Measurements from ENCODE around the gene USP33. TPM values are rescaled to one million over a fixed set of nuclear protein-coding genes. Genes with fewer than 3 reads are reported as not detected.

USP33 gene
- polyA plus RNA-seq, 1 of the 3 experiments (the other 2 are of a cell fraction): 26.3 TPM

GRCh38 chr1:77682460-77683159 lies 77.0 kb downstream of the USP33 start, which contains the start of gene ZZZ3:
Gene ZZZ3 (minus strand): TSS chr1:77682658. CDS start chr1:77633354, 49,304 bp downstream.
- Histone ChIP-seq H3K9ac (peak within 1 kb of the TSS; percentile 88), H3K36me3 (replicated peaks in 1 of 2; ENCODE audit: control insufficient read depth in 1 of 2, insufficient read depth in 2 of 2, low read length in 1 of 2) (peaks cover 0 to 6% of the 10 kb centered on the region in 2 experiments), H3F3A (replicated peaks; ENCODE audit: insufficient read depth) (peaks cover 22% of the 10 kb centered on the region), H2AFZ (ENCODE audit: low read depth) (peak within 1 kb of the TSS; percentile 94), H4K20me1 (ENCODE audit: insufficient read depth) (peaks cover 18% of the 10 kb centered on the region; the same call in 1 of the 2 replicates), H3K4me1 (ENCODE audit: control insufficient read depth in 1 of 2, insufficient read depth in 2 of 2, low read depth in 1 of 2, low read length in 1 of 2) (peaks cover 16 to 20% of the 10 kb centered on the region in 2 experiments; a peak in 3 of 4 replicates), H3K27me3 (ENCODE audit: insufficient read depth) (no peaks in the 10 kb centered on the region), H3K9me3 (no peaks in the 10 kb centered on the region), H3K4me3 (ENCODE audit: low read depth in 2 of 2, low read length in 1 of 2) (peak within 1 kb of the TSS; percentile 72 to 94), H3K27ac (ENCODE audit: low read depth in 2 of 2, low read length in 1 of 2) (peak within 1 kb of the TSS; percentile 97 to 99), H3K9me2 (no peaks in the 10 kb centered on the region), H3K4me2 (peak within 1 kb of the TSS; percentile 82), H3K79me2 (ENCODE audit: insufficient read depth) (peaks cover 48% of the 10 kb centered on the region)
- POLR2A ChIA-PET: interaction anchor here (0.6 to 1.7 kb wide), 3 partner anchors 97 to 296 kb away, joined by 3 to 8 read pairs (median 3); partner anchors contain the start of gene MIGA1
- CTCF ChIA-PET: interaction anchor here (0.7 to 2.1 kb wide), 16 partner anchors 10 to 521 kb away, joined by 3 to 11 read pairs (median 4); partner anchors contain the start of gene MIGA1
- peak; percentile 94 for DNase-seq
- WGBS (ENCODE audit: low lambda C conversion rate): under 1% methylated on average over 26 of the region's 56 CpGs
- TF ChIP-seq CTCF (IDR thresholded peaks at IDR 0.05): no peak
- no peak for TF ChIP-seq GATA2 (CRISPR knock-in tag; IDR thresholded peaks at IDR 0.05)
- TF ChIP-seq USF2 (IDR thresholded peaks at IDR 0.05; ENCODE audit: borderline replicate concordance, low read depth, low read length): peak; percentile 93
- peak; percentile 27; the same call in 1 of the 2 replicates for TF ChIP-seq TCF12 (IDR thresholded peaks at IDR 0.05)
- no peak for TF ChIP-seq RAD21 (IDR thresholded peaks at IDR 0.05; ENCODE audit: low read length)
- TF ChIP-seq SIN3A (IDR thresholded peaks at IDR 0.05; ENCODE audit: borderline replicate concordance, low read depth, low read length): peak; percentile 95
- TF ChIP-seq IRF3 (IDR thresholded peaks at IDR 0.05; ENCODE audit: low read depth, low read length): no peak
- no peak; the same call in 1 of the 2 replicates for TF ChIP-seq GABPA (IDR thresholded peaks at IDR 0.05; ENCODE audit: low read depth)
- TF ChIP-seq YY1 (IDR thresholded peaks at IDR 0.05; ENCODE audit: low read depth): peak; percentile 90
- TF ChIP-seq MXI1 (IDR thresholded peaks at IDR 0.05; ENCODE audit: low read depth, low read length): peak; percentile 88
- no peak for TF ChIP-seq RFX5 (IDR thresholded peaks at IDR 0.05; ENCODE audit: low read length)
- no peak for TF ChIP-seq FOXM1 (IDR thresholded peaks at IDR 0.05; ENCODE audit: low read depth)
- TF ChIP-seq POLR2AphosphoS5 (IDR thresholded peaks at IDR 0.05; ENCODE audit: low read depth, low read length): peak; percentile 69; the same call in 1 of the 2 replicates
- no peak for TF ChIP-seq EZH2phosphoT487 (IDR thresholded peaks at IDR 0.05; ENCODE audit: borderline replicate concordance, low read depth)
- TF ChIP-seq FOSL2 (IDR thresholded peaks at IDR 0.05; ENCODE audit: borderline replicate concordance, low read depth): no peak
- no peak for TF ChIP-seq MEF2A (IDR thresholded peaks at IDR 0.05; ENCODE audit: borderline replicate concordance, low read depth)
- peak; percentile 96 for TF ChIP-seq USF1 (IDR thresholded peaks at IDR 0.05; ENCODE audit: borderline replicate concordance, low read depth)
- TF ChIP-seq PBX3 (IDR thresholded peaks at IDR 0.05): no peak
- TF ChIP-seq REST (IDR thresholded peaks at IDR 0.05; ENCODE audit: low read depth, low read length): no peak
- no peak for TF ChIP-seq ELF1 (IDR thresholded peaks at IDR 0.05)
- no peak for TF ChIP-seq JUND (IDR thresholded peaks at IDR 0.05)
- no peak for TF ChIP-seq FOXJ3 (CRISPR knock-in tag; IDR thresholded peaks at IDR 0.05)
- TF ChIP-seq MAX (IDR thresholded peaks at IDR 0.05; ENCODE audit: low read depth): peak; percentile 43; the same call in 1 of the 2 replicates
- no peak for TF ChIP-seq NFIC (IDR thresholded peaks at IDR 0.05; ENCODE audit: borderline replicate concordance)

Measured in SK-N-SH (cell line).